GM23248 (cell line): Measurements from ENCODE around the gene ING1. TPM values are rescaled to one million over a fixed set of nuclear protein-coding genes. Genes with fewer than 3 reads are reported as not detected.
"Not testable (repeated sequence)": the region's sequence is repeated elsewhere in the genome, so short reads cannot be mapped to it uniquely, and the experiment has no call there.

Experiments used
- DNase-seq: peaks from one replicate; pipeline ENCODE4 v3.0.0-alpha.2; 2015
- H2AFZ ChIP-seq: fragments of 200-600 bp; sonication (generic); 2 replicates; pipeline ENCODE4 v1.6.1; 2016; ENCODE audit warnings: antibody characterized with exemption
- H3F3A ChIP-seq: fragments of 200-600 bp; sonication (generic); 2 replicates; pipeline ENCODE4 v1.6.1; 2016; ENCODE audit warnings: mild to moderate bottlenecking, antibody characterized with exemption, mixed run types; ENCODE audit not compliant: insufficient read depth
- H3K27ac ChIP-seq: fragments of 200-600 bp; sonication (generic); 2 replicates; pipeline ENCODE4 v1.5.1; 2016; ENCODE audit warnings: mild to moderate bottlenecking
- H3K27me3 ChIP-seq: fragments of 200-600 bp; sonication (generic); replicated peaks from 2 replicates; pipeline ENCODE4 v1.6.1; 2016; ENCODE audit warnings: mild to moderate bottlenecking; ENCODE audit not compliant: insufficient read depth
- H3K36me3 ChIP-seq: fragments of 200-600 bp; sonication (generic); 2 replicates; pipeline ENCODE4 v1.6.1; 2016; ENCODE audit warnings: low read depth, mild to moderate bottlenecking
- H3K4me1 ChIP-seq: fragments of 200-600 bp; sonication (generic); 2 replicates; pipeline ENCODE4 v1.6.1; 2016; ENCODE audit warnings: mild to moderate bottlenecking; ENCODE audit not compliant: insufficient read depth
- H3K4me2 ChIP-seq: fragments of 200-600 bp; sonication (generic); one replicate; pipeline ENCODE4 v1.6.1; 2016; ENCODE audit warnings: mild to moderate bottlenecking; ENCODE audit not compliant: unreplicated experiment
- H3K4me3 ChIP-seq: fragments of 200-600 bp; sonication (generic); 2 replicates; pipeline ENCODE4 v1.5.1; 2016; ENCODE audit warnings: mild to moderate bottlenecking
- H3K79me2 ChIP-seq: fragments of 200-600 bp; sonication (generic); 2 replicates; pipeline ENCODE4 v1.6.1; 2016; ENCODE audit warnings: mild to moderate bottlenecking; ENCODE audit not compliant: insufficient read depth
- H3K9ac ChIP-seq: fragments of 200-600 bp; sonication (generic); 2 replicates; pipeline ENCODE4 v1.6.1; 2016; ENCODE audit warnings: mild to moderate bottlenecking
- H3K9me2 ChIP-seq: fragments of 200-600 bp; sonication (generic); 2 replicates; pipeline ENCODE4 v1.6.1; 2016; ENCODE audit warnings: mixed run types, mild to moderate bottlenecking, moderate library complexity; ENCODE audit not compliant: insufficient read depth
- H3K9me3 ChIP-seq: fragments of 200-600 bp; sonication (generic); one replicate; pipeline ENCODE4 v1.6.1; 2017; ENCODE audit warnings: low read depth
- H4K20me1 ChIP-seq: fragments of 200-600 bp; sonication (generic); 2 replicates; pipeline ENCODE4 v1.6.0; 2016; ENCODE audit not compliant: insufficient read depth
- EZH2 ChIP-seq: fragments of 200-600 bp; sonication (generic); IDR thresholded peaks from 2 replicates; pipeline ENCODE4 v1.6.1; 2018; ENCODE audit warnings: antibody characterized with exemption, mild to moderate bottlenecking; ENCODE audit not compliant: insufficient read depth, poor library complexity, severe bottlenecking
- EZH2phosphoT487 ChIP-seq: fragments of 200-600 bp; sonication (generic); IDR thresholded peaks from 2 replicates; pipeline ENCODE4 v1.6.1; 2018; ENCODE audit warnings: antibody characterized with exemption, moderate library complexity, mild to moderate bottlenecking, low read depth; ENCODE audit not compliant: insufficient read depth
- WGBS, 2 experiments: methylation state at CpG; one replicate each; pipeline ENCODE4 v1.1.6; 2015 to 2017; ENCODE audit warnings: low lambda C conversion rate in 2 of 2, low coverage in 1 of 2; ENCODE audit errors: missing lambda C conversion rate in 2 of 2; 5-methylcytosine and 5-hydroxymethylcytosine counted together
- in situ Hi-C: fragments of 300-500 bp; cut with MboI; formaldehyde crosslinking; loops from 2 replicates; pipeline ENCODE4 v1.15.0; 2020
- polyA plus RNA-seq: library from polyadenylated mRNA; unstranded; fragments of >200 nt; fragmentation: Nextera tagmentation; extraction: Ambion mirVana; gene quantifications from 2 replicates; pipeline ENCODE4 v1.2.1, GENCODE V29; 2016
- total RNA-seq: library from RNA; depleted of rRNA; stranded (reverse); fragments of >200 nt; shearing (Covaris generic); gene quantifications from 2 replicates; pipeline ENCODE4 v1.2.3, GENCODE V29; 2014

The ING1 gene
- total and polyA plus RNA-seq, 2 experiments from 2014 or later = 6.5 to 8.2 TPM

DNA sequence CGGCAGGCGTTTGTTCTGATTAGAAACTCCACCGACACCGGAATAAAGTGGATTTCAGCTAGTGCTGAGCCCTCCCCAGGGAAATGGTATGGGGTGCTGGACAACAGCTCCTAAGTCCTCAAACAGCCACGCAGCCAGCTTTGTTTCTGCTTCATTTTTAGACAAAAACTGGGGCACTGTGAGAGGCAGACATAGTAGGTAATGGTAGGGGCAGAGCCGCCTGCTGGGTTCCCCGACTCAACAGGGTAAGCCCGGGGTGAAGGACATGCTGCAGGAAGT, 47.3 kb upstream of the ING1 start:
- H3F3A ChIP-seq = no peaks in the 10 kb centered on the region
- no peak overlapping the region for H2AFZ ChIP-seq
- H3K9ac ChIP-seq = no peak overlapping the region
- H3K4me1 ChIP-seq = no peaks in the 10 kb centered on the region
- no peak overlapping the region for H3K27ac ChIP-seq
- no peaks in the 10 kb centered on the region for H3K9me3 ChIP-seq
- TF ChIP-seq EZH2 = no peak
- TF ChIP-seq EZH2phosphoT487 = no peak
- H4K20me1 ChIP-seq = no peaks in the 10 kb centered on the region
- no peak overlapping the region for H3K4me2 ChIP-seq
- DNase-seq = no peak
- H3K27me3 ChIP-seq = no peaks in the 10 kb centered on the region
- H3K79me2 ChIP-seq = peaks cover 21% of the 10 kb centered on the region; the same call in 1 of the 2 replicates
- peaks cover 51% of the 10 kb centered on the region for H3K36me3 ChIP-seq
- no peaks in the 10 kb centered on the region for H3K9me2 ChIP-seq
- WGBS, 2 experiments = 77 to 83% methylated on average over 8 of the region's 8 CpGs
- in situ Hi-C loops = no loop called here
- H3K4me3 ChIP-seq = no peak overlapping the region

DNA sequence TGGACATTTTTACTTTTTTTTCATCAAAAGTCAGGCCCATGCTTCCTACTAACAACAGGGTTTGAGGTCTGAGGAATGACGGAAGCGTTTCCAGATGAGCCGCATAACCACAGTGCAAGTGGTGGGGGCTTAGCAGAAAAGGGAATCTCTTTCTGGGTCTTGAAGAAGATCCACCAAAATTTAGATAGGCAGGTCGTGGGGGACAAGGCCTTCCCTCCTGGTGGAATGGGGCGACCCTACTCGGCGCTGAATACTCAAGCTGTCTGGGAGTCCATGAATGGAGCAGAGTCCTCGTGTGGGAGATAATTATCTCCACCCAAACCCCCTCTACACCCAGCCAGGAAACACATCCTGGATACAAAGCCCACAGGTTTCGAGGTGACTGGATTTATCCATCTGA, 44.5 kb upstream of the ING1 start:
- DNase-seq = no peak
- in situ Hi-C loops = no loop called here
- no peaks in the 10 kb centered on the region for H3F3A ChIP-seq
- H4K20me1 ChIP-seq = no peaks in the 10 kb centered on the region
- H2AFZ ChIP-seq = no peak overlapping the region
- H3K4me2 ChIP-seq = no peak overlapping the region
- WGBS, 2 experiments = 90 to 93% methylated on average over 9 of the region's 9 CpGs
- no peak overlapping the region for H3K4me3 ChIP-seq
- no peaks in the 10 kb centered on the region for H3K9me3 ChIP-seq
- H3K36me3 ChIP-seq = peaks cover 30% of the 10 kb centered on the region
- H3K9me2 ChIP-seq = no peaks in the 10 kb centered on the region
- TF ChIP-seq EZH2 = no peak
- peaks cover 34% of the 10 kb centered on the region; the same call in 1 of the 2 replicates for H3K79me2 ChIP-seq
- H3K27ac ChIP-seq = no peak overlapping the region
- no peaks in the 10 kb centered on the region for H3K4me1 ChIP-seq
- H3K27me3 ChIP-seq = no peaks in the 10 kb centered on the region
- H3K9ac ChIP-seq = no peak overlapping the region

DNA sequence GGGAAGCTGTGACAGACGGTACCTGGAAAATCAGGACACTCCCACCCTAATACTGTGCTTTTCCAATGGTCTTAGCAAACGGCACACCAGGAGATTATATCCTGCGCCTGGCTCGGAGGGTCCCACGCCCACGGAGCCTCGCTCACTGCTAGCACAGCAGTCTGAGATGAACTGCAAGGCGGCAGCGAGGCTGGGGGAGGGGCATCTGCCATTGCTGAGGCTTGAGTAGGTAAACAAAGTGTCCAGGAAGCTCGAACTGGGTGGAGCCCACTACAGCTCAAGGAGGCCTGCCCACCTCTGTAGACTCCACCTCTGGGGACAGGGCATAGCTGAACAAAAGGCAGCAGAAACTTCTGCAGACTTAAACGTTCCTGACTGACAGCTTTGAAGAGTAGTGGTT, 43.7 kb upstream of the ING1 start:
- H3K9ac ChIP-seq = not testable (repeated sequence)
- peaks cover 40% of the 10 kb centered on the region for H3K79me2 ChIP-seq

DNA sequence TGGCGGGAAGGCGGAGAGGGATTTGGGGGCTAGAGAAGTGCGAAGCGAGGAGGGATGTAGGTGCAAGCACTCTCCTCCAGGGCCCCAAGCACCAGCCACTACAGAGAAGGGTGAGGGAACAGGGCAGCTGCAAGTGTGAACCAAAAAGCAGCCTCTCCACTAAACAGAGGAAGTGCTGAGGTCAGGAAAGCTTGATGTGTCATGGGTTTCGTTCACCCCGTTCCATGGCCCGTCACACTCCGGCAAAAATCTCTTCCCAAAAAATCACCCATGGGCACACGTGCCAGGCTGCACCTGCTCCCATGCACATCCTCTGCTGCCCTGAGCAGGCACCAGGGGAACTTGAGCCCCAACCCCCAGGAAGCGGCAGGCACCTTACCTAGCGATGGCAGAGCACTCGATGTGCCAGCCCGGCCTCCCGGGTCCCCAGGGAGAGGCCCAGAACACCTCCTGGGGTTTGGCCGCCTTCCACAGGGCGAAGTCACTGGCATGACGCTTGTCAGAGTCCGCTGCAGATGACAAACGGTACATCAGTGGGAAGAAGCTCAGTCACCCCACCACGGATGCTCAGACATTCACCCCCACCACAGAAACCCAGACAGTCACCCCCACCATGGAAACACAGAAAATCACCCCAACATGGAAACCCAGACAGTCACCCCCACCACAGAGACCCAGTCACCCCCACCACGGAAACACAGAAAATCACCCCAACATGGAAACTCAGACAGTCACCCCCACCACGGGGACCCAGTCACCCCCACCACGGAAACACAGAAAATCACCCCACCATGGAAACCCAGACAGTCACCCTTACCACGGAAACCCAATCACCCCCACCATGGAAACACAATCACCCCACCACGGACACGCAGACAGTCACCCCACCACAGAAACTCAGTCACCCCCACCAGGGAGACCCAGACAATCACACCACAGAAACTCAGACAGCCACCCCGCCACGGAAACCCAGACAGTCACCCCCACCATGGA, 36.6 kb upstream of the ING1 start:
- H3K4me3 ChIP-seq = no peak overlapping the region
- no peaks in the 10 kb centered on the region for H3K9me3 ChIP-seq
- peaks cover 25% of the 10 kb centered on the region for H3K79me2 ChIP-seq
- no peak overlapping the region for H3K4me2 ChIP-seq
- TF ChIP-seq EZH2 (no peak), EZH2phosphoT487 (no peak)
- no peaks in the 10 kb centered on the region for H4K20me1 ChIP-seq
- no peak overlapping the region for H2AFZ ChIP-seq
- no peak overlapping the region for H3K27ac ChIP-seq
- no peaks in the 10 kb centered on the region for H3K4me1 ChIP-seq
- no peaks in the 10 kb centered on the region for H3K9me2 ChIP-seq
- no peaks in the 10 kb centered on the region for H3K27me3 ChIP-seq
- no peaks in the 10 kb centered on the region for H3F3A ChIP-seq
- in situ Hi-C loops = no loop called here
- H3K36me3 ChIP-seq = peaks cover 5% of the 10 kb centered on the region
- WGBS, 2 experiments = 94 to 95% methylated on average over 22 to 28 of the region's 28 CpGs
- no peak overlapping the region for H3K9ac ChIP-seq
- DNase-seq = no peak

More for the DNA sequence above, 43.7 kb upstream of the ING1 start:
- peaks cover 30% of the 10 kb centered on the region for H3K36me3 ChIP-seq
- DNase-seq, H3K4me3 ChIP-seq, H3K27me3 ChIP-seq, H3K4me2 ChIP-seq, H3K9me3 ChIP-seq, H4K20me1 ChIP-seq, H3F3A ChIP-seq, H3K27ac ChIP-seq, H2AFZ ChIP-seq, H3K9me2 ChIP-seq, H3K4me1 ChIP-seq, in situ Hi-C loops: not testable (repeated sequence)
- 99% methylated on average over 11 of the region's 11 CpGs for WGBS, 2 experiments
